Suprapubic skin (tissue), 4 donors: ENCODE data around the gene CIRBP. TPM values are rescaled to one million over a fixed set of nuclear protein-coding genes. Genes with fewer than 3 reads are reported as not detected.

Source experiments
- DNase-seq, 2 donors: peaks; one replicate each; pipeline ENCODE4 v3.0.0-alpha.2; 2019; ENCODE audit warnings: low spot score in 2 of 2
- H3K27ac ChIP-seq: fragments of 200-600 bp; sonication (generic); one replicate; pipeline ENCODE4 v1.5.1; 2019
- H3K27me3 ChIP-seq: fragments of 200-600 bp; sonication (generic); one replicate; pipeline ENCODE4 v1.5.1; 2019
- H3K36me3 ChIP-seq: fragments of 200-600 bp; sonication (generic); one replicate; pipeline ENCODE4 v1.5.1; 2019
- H3K4me1 ChIP-seq: fragments of 200-600 bp; sonication (generic); one replicate; pipeline ENCODE4 v1.5.1; 2019
- H3K4me3 ChIP-seq: fragments of 200-600 bp; sonication (generic); one replicate; pipeline ENCODE4 v1.5.1; 2019; ENCODE audit warnings: mild to moderate bottlenecking
- H3K9me3 ChIP-seq: fragments of 200-600 bp; sonication (generic); one replicate; pipeline ENCODE4 v1.5.1; 2019
- EP300 ChIP-seq: sonication (generic); formaldehyde crosslinking; IDR thresholded peaks from one replicate; pipeline ENCODE4 v1.6.1; 2017; ENCODE audit warnings: antibody characterized with exemption
- POLR2A ChIP-seq, 2 donors: fragments of 450-650 bp; IDR thresholded peaks; one replicate each; pipeline ENCODE4 v1.6.1; 2017; ENCODE audit warnings: antibody characterized with exemption in 2 of 2, mild to moderate bottlenecking in 2 of 2, moderate library complexity in 2 of 2
- POLR2AphosphoS5 ChIP-seq, 3 donors: sonication (generic); formaldehyde crosslinking; IDR thresholded peaks; one replicate each; pipeline ENCODE4 v1.6.1; 2017; ENCODE audit warnings: antibody characterized with exemption in 3 of 3
- WGBS: methylation state at CpG from one replicate; pipeline ENCODE4 v1.1.5; 2018; 5-methylcytosine and 5-hydroxymethylcytosine counted together
- total RNA-seq, 4 donors: library from RNA; depleted of rRNA; stranded (reverse); fragments of >200 nt; gene quantifications; one replicate each; pipeline ENCODE4 v1.1.0, GENCODE V29; 2016
- TF ChIP-seq, protein P1 (sequence below), 2 donors: fragments of 200-600 bp in 1 of 2; fragments of 450-650 bp in 1 of 2; sonication (generic) in 1 of 2; IDR thresholded peaks; one replicate each; pipeline ENCODE4 v1.5.1; 2016 to 2019; ENCODE audit warnings: antibody characterized with exemption in 2 of 2, mild to moderate bottlenecking in 1 of 2, moderate library complexity in 1 of 2

CIRBP gene
- total RNA-seq, 4 donors from 2014 or later, result 338 to 672 (median 451) TPM

- Histone ChIP-seq H3K9me3 (no peaks in the 10 kb centered on the region), H3K27ac (no peak overlapping the region), H3K4me3 (peak overlapping the region; percentile 56), H3K36me3 (peaks cover 19% of the 10 kb centered on the region), H3K27me3 (no peaks in the 10 kb centered on the region), H3K4me1 (peaks cover 91% of the 10 kb centered on the region)
- 6% methylated on average over 12 of the region's 35 CpGs for WGBS
- TF ChIP-seq POLR2AphosphoS5 (IDR thresholded peaks at IDR 0.05), result no peak
- no peak for TF ChIP-seq EP300
- TF ChIP-seq POLR2A (IDR thresholded peaks at IDR 0.05), result no peak
- TF ChIP-seq, protein P1, sequence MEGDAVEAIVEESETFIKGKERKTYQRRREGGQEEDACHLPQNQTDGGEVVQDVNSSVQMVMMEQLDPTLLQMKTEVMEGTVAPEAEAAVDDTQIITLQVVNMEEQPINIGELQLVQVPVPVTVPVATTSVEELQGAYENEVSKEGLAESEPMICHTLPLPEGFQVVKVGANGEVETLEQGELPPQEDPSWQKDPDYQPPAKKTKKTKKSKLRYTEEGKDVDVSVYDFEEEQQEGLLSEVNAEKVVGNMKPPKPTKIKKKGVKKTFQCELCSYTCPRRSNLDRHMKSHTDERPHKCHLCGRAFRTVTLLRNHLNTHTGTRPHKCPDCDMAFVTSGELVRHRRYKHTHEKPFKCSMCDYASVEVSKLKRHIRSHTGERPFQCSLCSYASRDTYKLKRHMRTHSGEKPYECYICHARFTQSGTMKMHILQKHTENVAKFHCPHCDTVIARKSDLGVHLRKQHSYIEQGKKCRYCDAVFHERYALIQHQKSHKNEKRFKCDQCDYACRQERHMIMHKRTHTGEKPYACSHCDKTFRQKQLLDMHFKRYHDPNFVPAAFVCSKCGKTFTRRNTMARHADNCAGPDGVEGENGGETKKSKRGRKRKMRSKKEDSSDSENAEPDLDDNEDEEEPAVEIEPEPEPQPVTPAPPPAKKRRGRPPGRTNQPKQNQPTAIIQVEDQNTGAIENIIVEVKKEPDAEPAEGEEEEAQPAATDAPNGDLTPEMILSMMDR (IDR thresholded peaks at IDR 0.05), result no peak
- DNase-seq, result peak in 1 of 2 donors; percentile 80
Measured at GRCh38 chr19:1267477-1268225, 1.5 kb upstream of the CIRBP start.

DNA sequence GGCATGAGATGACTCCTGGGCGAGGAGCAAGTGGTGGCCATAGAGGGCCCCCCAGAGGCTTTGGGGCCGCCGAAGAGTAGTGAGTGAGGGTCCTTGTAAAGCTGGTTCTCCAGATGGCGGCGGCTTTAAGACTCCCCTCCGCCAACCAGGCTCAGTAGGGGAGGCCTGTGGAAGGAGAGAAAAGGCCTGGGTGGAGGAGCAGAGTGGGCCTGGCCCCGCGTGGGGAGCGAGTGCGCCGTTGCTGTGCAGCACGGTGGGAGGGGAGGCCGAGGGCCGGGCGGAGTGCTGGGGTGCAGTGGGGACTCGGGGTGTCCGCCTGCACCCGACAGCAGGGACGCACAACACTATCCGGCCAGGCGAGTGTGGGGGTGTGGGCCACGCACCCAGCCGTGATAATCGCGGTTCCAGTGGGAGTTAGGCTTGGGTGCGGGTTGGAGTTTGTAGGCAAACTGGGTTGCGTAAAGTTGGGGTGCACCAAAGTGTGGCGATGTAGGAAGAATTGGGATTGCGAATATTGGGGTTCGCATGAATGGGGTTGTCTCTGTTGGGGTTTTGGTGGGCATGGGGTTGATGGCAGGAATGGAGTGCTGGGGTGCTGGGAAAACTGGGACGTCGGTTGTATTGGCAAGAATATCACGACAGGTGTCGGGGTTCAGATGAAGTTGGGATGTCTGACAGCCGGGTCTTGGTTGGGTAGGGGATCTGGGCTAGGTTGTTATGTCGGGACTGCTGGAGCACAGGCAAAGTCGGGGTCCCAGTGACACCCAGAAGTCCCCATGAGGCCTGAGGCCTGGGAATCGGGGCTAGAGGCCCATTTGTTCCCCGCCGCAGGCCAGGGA lies 687 bp upstream of the CIRBP start:
- Histone ChIP-seq H3K9me3 (no peaks in the 10 kb centered on the region), H3K27me3 (no peaks in the 10 kb centered on the region), H3K36me3 (peaks cover 27% of the 10 kb centered on the region), H3K4me1 (peaks cover 91% of the 10 kb centered on the region), H3K27ac (peak overlapping the region; percentile 100), H3K4me3 (peak overlapping the region; percentile 80)
- 42% methylated on average over 40 of the region's 40 CpGs for WGBS
- DNase-seq, result peak in 1 of 2 donors; percentile 81
- TF ChIP-seq POLR2AphosphoS5 (IDR thresholded peaks at IDR 0.05), result no peak
- TF ChIP-seq, protein P1 (IDR thresholded peaks at IDR 0.05), result no peak
- no peak for TF ChIP-seq EP300
- no peak for TF ChIP-seq POLR2A (IDR thresholded peaks at IDR 0.05)

GRCh38 chr19:1269478-1270212 lies 513 bp downstream of the CIRBP start:
- H3K27ac ChIP-seq, result peak overlapping the region; percentile 100
- peak; percentile 93 for DNase-seq
- peak overlapping the region; percentile 80 for H3K4me3 ChIP-seq
- TF ChIP-seq POLR2A (IDR thresholded peaks at IDR 0.05), result no peak
- peak in 2 of 3 donors; percentile 20 to 72 for TF ChIP-seq POLR2AphosphoS5 (IDR thresholded peaks at IDR 0.05)
- H3K27me3 ChIP-seq, result no peaks in the 10 kb centered on the region
- H3K4me1 ChIP-seq, result peaks cover 95% of the 10 kb centered on the region
- under 1% methylated on average over 23 of the region's 64 CpGs for WGBS
- H3K36me3 ChIP-seq, result peaks cover 39% of the 10 kb centered on the region
- no peaks in the 10 kb centered on the region for H3K9me3 ChIP-seq

DNA sequence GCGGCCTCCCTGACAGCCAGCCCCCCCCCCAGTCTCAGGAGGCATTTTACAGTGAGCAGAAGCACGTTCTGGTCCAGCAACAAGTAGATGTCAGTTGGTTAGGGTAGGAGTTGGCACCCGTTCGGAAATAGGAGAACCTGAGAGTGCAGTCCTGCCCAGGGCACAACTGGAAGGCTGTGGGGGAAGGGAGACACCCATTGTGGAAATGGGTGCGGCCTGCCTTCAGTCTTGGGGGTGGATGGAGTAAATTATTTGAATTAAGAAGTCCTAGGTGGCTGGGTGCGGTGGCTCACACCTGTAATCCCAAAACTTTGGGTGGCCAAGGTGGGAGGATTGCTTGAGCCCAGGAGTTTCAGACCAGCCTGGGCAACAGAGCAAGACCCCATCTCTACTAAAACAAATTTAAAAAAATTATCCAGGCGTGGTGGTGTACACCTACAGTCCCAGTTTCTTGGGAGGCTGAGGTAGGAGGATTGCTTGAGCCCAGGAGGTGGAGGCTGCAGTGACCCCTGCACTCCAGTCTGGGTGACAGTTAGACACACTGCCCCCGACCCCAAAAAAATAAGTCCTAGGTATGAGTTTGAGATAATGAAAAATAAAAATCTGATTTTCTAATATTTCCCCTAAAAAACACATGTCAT lies 1.2 kb downstream of the CIRBP start:
- no peaks in the 10 kb centered on the region for H3K9me3 ChIP-seq
- H3K27ac ChIP-seq, result peak overlapping the region; percentile 100
- peaks cover 93% of the 10 kb centered on the region for H3K4me1 ChIP-seq
- no peaks in the 10 kb centered on the region for H3K27me3 ChIP-seq
- H3K36me3 ChIP-seq, result peaks cover 40% of the 10 kb centered on the region
- DNase-seq, result no peak
- TF ChIP-seq, protein P1 (IDR thresholded peaks at IDR 0.05), result no peak
- TF ChIP-seq POLR2AphosphoS5 (IDR thresholded peaks at IDR 0.05) (no peak), POLR2A (IDR thresholded peaks at IDR 0.05) (no peak), EP300 (no peak)
- peak overlapping the region; percentile 80 for H3K4me3 ChIP-seq
- 22% methylated on average over 8 of the region's 8 CpGs for WGBS

- Histone ChIP-seq H3K27me3 (no peaks in the 10 kb centered on the region), H3K4me3 (peak overlapping the region; percentile 80), H3K9me3 (no peaks in the 10 kb centered on the region), H3K36me3 (peaks cover 40% of the 10 kb centered on the region), H3K4me1 (peaks cover 88% of the 10 kb centered on the region), H3K27ac (peak overlapping the region; percentile 100)
- TF ChIP-seq POLR2AphosphoS5 (IDR thresholded peaks at IDR 0.05), result no peak
- TF ChIP-seq POLR2A (IDR thresholded peaks at IDR 0.05), result no peak
- TF ChIP-seq, protein P1 (IDR thresholded peaks at IDR 0.05), result no peak
- TF ChIP-seq EP300, result no peak
- DNase-seq, result no peak
- WGBS, result 34% methylated on average over 16 of the region's 26 CpGs
Measured at GRCh38 chr19:1270854-1271527, 1.9 kb downstream of the CIRBP start.
